HG03571 (cell line): ENCODE results near the gene RSPH6A.

Experiments
- ATAC-seq: cut with Tn5 transposase; IDR thresholded peaks from one replicate; pipeline ENCODE4 v1.9.1; 2021; ENCODE audit not compliant: unreplicated experiment

RSPH6A gene

DNA sequence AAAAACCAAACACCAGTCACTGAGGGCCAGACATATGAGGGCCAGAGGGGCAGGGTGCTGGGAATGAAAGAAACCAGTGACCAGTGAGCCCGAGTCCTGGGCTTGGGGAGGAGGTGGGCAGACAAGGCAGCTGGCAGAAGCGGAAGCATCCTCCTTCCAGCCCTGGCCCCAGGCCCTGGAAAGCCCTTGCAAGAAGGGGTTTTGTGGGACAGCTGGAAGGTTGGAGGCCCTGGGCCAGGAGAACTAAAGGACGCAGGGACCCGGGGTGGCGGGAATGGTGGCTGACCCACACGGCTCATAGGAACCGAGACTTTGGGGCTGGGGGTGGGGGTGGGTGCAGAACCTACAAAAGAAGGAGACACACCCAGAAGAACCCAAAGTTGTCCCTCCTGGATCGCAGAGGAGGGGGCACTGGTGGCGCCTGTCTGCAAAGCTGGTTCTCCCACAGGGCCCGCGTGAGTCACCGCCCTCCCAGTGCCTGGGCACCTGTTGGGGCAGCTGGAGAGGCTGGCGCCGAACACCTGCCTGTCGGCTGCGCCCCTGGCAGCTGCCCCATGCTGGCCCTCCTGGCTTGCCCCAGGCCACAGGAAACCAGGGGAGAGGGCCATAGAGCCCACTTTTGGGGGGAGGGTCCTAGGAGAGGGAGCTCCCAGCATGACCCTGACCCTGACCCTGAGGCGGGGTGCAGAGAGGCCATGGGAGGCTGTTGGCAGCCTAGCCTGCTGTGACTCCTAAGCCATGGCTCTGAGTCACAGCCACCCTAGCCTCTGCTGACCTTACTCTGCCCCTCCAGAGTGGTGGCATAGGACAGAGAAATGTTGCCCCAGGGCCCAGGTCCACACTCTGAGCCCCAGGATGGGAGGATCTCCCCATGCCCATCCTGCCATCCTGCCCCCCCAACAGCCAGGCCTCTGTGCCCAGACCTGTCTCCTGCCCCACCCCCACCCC lies 33.6 kb downstream of the RSPH6A start:
- ATAC-seq, result no peak

DNA sequence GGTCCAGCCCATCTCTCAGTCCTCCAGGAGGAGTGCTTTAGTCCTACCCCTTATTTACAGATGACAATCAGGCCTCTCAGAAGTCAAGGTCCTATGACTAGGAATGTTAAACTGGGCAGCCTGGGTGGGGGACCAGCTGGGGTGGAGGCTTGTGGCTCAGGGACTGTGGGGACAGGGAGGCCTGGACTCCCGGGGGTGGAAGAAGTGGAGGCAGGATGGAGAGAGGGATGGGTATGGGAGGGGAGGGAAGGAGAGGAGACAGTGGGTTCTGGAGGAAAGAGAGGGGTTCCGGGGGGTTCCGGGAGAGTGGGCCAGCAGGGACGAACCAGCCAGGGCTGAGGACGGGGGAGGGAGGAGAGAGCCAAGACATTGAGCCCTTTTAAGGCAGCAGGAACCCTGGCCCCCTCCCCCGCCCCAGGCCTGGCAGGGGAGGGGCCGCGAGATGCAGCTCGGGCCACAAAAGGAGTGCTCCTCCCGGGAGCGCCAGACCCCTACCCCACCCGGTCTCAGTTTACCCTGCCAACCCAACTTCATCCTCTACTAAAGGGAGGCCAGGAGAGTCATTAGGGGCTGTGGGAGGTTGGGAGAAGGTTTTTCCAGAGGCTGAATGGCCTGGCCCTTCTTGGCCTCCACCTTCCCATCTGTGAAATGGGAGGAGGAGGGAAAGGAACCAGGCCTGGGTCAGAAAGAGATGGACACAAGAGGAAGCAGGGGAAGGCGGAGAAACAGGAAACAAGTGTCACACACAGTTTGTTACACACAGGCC lies 34.5 kb downstream of the RSPH6A start:
- ATAC-seq, result no peak

DNA sequence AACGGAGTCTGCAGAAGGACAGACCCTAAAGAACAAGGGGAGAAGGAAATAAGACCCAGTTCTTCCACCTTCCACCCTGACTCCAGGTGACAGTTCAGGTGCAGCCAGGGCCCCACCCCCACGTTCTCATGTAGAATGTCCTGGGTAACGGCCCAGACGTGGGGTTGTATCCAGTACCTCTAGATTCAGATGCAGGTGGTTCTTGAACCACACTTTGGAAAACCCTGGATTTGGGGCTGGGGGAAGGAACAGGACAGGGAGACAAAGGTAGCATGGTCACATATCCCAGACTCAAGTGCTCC lies 35.0 kb downstream of the RSPH6A start:
- ATAC-seq, result no peak

DNA sequence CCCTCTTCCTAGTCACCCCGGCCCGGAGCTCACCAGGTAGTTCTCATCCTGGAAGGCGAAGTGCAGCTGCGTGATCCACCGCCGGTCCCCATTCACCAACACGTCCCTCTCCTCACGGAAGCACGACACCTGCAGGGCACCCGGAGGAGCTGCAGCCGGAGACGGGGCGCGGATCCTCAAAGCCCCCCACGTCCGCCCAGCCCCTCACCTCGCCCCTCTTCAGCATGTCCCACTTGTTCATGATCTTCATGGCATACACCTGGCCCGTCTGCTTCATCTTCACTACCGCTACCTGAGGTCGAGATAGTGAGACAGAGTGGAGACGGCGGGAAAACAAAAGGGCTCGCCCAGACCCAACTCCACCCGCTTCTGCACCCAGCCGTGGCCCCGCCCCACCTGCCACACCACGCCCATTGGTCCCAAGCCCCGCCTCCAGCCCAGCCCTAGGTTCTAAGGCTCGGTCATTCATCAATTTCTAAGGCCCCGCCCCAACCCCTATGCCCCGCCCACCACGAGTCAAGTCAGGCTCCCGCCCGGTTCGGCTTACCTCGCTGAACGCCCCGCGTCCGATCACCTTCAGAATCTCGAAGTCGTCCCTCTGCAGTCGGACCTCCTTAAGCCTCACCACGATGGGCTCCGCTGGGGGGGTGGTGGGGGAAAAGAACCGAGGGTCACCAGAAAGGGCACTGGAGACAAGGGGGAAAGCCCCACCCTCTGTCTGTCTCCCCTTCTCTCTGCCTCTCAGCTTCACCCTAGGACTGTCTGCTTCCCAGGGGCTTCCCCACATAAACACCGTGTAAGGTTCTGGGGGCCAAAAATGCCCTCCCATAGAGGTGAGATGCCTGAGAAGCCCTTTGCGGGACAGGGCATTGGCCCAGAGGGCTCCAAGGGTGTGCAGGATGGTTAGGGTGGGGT lies 35.6 kb downstream of the RSPH6A start:
- ATAC-seq, result peak; percentile 65

DNA sequence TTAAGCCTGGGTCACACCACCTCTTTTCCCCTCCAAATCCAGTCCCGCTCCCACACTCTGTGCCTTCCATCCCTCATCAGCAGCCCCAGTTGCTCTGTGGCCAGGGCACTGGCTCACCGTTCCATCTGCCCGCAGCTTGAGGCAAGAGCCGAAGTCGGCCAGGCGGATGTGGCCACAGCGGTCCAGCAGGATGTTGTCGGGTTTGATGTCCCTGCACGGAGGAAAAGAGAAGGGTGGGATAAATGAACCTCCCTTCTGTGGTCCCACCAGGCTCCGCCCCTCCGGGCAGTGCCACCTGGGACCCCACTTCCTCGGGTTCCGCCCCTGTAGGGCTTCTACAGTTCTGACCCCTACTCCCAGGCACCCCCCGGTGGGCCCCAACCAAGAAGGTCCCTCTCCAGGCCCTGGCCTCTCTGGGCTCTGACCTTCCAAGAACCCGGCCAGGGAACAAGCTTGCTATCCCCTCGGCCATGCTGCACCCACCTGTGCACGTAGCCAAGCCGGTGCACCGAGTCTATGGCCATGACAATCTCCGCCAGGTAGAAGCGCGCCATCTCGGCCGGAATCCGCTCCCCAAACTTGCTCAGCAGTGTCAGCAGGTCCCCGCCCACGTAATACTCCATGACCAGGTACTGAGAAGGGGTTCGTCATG lies 37.0 kb downstream of the RSPH6A start:
- no peak for ATAC-seq

DNA sequence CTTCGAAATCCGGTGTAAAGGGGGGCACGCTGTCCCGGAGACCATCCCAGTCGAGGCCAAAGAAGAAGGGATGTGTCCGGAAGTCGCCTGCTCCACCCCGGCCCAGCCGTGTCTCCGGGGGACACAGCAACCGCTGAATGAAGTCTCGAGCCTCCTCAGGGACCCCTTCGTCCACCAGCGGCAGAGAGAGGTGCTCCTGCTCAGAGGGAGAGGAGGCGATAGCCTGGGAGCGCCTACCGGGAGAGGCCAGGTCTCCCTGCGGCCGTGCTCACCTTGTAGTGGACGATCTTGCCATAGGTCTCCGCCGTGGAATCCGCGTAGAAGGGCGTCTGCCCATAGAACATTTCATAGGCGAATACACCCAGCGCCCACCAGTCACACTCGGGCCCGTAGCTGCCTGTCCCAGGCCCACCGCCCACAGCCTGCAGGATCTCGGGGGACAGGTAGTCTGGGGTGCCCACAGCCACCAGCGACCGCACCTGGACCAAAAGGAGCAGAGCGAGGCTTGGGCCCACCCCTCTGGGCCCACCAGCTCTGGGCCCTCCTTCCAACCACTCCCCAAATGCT lies 37.6 kb downstream of the RSPH6A start:
- no peak for ATAC-seq

DNA sequence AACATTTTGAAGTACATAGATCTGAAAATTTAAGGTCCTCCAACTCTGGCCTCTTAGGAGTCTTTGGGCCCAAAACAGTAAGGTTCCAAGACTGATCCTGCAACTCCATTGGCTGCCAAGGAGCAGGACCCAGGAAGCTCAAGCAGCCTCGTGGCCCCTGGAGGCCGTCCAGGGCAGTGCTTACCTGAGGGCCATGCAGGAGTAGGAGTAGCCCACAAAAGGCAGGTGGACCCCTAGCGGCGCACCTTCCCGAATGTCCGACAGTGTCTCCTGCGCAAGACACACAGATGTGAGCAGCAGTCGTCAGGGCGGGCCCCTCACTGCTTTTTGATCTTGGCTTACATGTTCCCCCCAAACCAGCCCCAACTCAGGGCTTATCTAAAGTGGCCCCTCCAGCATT lies 40.3 kb downstream of the RSPH6A start:
- ATAC-seq, result no peak

DNA sequence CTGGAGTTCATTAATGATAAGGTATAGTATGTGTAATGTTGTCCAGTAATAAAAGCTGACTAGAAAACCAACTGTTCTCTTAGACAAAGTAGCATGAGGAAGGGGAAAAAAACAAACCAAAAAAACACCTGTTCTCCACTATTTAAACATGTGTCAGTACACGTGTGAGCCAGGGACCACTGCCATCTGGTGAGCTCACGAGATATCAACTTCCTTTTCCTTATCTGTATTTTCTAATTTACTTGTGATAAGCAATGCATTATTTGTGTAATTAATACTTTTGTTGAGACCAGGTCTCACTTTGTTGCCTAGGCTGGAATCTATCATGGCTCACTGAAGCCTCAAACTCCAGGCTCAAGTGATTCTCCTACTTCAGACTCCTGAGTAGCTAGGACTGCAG lies 41.7 kb downstream of the RSPH6A start:
- ATAC-seq, result no peak

DNA sequence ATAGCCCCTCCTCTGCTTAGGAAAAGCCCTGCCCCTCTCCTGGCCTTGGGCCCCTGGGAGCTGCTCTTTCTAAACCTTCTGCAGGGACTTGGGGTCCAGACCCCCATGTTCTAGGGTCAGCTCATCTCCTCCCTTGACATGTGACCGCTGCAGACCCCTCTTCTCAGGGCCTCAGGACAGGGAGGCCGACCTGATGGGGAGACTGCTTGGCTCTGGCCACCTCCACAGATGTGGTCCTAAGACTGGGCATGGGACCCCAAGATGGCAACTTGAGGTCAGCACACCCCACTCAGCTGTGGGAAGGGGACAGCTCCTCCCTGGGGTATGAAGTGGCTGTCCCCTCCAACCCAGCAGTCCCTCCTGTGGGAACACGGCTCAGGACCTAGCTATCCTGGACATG lies 42.2 kb downstream of the RSPH6A start:
- no peak for ATAC-seq

DNA sequence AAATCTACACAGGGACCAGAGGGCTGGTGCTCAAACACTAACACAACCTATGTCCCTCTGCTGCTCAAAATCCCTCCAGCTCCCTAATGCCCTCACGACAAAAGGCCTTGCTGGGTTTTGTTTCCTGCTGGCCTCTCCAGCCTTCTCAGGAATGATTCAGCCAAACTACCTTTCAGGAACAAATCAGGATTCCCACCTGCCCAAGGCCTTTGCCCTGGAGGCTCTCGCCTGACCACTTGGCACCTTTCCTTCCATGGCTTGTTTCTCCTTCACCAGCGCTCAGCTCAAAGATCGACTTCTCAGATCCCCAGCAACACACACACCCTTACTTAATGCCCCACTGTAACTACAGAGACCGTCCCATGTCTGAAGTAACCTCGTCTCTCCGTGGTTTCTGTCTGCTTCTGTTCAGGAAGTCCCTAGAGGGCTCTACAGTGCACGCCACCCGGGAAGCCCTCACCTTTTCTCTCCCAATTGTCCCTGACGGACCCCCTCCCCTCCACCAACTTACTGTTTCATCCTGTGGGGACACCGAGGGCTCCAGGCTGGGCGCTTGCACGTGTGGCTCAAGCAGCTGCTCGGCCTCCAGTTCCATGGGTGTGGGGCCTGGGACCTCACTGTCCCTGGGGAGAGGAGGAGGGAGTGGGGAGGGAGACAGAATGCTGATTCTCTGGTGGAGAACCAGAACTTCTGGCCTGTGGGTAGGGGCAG lies 42.8 kb downstream of the RSPH6A start:
- ATAC-seq, result no peak

DNA sequence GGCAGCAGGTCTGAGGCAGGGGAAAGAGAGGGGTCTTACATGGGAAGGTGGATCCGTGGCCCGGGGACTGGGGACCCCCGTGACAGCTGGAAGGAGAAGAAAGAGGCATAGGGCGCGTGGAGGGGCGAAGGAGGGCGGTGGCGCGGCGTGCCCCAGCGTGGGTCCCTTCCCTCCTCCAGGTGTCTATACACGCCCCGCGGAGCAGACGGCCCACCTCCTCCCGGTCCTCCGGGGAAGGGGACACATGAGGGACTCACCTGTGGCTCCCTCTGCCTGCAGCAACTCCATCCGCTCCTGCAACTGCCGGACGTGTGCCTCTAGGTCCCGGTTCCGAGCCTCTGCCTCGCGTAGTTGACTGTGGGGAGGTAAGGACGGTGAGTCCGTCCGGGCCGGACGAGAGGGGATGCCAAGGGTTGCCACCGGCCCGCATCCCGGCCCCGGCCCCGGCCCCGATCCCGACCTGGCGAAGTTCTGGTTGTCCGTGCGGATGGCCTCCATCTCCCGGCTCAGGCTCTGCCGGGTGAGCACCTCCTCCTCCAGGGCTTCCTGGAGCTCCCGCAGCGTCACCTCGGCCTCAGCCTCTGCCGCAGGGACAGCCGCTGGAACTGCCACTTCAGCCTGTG lies 43.7 kb downstream of the RSPH6A start:
- ATAC-seq, result no peak

DNA sequence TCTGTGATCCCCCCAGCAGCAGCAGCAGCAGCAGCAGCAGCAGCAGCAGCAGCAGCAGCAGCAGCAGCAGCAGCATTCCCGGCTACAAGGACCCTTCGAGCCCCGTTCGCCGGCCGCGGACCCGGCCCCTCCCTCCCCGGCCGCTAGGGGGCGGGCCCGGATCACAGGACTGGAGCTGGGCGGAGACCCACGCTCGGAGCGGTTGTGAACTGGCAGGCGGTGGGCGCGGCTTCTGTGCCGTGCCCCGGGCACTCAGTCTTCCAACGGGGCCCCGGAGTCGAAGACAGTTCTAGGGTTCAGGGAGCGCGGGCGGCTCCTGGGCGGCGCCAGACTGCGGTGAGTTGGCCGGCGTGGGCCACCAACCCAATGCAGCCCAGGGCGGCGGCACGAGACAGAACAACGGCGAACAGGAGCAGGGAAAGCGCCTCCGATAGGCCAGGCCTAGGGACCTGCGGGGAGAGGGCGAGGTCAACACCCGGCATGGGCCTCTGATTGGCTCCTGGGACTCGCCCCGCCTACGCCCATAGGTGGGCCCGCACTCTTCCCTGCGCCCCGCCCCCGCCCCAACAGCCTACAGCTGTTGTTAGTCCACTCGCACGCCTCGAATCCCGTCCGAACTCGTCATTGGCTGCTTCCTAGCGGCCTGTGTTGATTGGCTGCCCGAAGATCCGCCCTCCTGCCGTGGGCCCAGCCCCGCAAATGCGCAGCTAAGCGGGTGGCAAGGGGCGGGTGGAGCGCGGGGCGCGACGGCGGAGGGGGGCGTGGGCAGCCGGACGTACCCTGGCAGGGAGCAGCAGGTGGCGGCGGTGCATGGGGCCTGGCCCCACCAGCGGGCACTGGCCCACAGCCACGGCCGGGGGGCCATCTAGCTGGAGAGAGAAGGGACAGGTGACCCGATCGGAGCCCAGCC lies 44.7 kb downstream of the RSPH6A start:
- peak; percentile 47 for ATAC-seq

DNA sequence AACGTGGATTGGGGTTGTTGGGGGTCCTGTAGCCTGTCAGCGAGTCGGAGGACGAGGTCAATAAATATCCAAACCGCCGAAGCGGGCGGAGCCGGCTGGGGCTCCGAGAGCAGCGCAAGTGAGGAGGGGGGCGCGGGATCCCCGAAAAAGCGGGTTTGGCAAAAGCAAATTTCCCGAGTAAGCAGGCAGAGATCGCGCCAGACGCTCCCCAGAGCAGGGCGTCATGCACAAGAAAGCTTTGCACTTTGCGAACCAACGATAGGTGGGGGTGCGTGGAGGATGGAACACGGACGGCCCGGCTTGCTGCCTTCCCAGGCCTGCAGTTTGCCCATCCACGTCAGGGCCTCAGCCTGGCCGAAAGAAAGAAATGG lies 45.3 kb downstream of the RSPH6A start:
- no peak for ATAC-seq

DNA sequence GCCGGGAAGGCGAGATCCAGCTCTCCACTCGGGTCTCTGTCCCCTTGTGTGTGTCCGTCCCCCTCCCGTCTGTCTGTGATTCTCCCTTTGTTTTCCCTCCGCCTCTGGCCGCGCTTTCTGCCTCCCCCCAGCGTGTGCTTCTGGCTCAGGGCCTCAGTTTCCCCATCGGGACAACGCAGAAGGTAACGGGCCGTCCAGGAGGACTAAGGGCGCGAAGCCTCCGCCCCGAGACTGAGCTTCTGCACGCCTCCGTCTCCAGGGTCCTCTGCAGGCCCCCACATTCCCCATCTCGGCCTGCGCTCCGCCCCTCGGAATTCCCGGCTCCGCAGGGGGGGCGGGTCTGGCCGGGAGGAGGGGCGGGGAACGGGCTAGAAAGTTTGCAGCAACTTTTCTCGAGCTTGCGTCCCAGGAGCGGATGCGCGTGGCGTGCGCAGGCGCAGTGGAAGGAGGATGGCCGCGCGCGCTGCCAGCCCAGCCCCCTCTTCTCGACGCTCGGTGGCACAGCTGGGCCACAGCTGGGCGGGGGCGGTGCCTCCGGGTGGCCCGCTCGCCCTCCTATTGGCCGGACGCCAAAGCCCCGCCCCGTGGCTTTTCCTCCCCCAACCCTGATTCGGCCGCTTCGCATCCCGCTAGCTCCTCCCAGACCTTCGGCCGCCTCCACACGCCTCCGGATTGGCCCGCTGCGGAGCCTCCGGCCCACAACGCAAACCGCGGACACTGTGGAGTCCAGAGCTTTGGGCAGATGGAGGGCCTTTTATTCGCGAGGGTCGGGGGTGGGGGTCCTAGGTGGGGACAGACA lies 45.9 kb downstream of the RSPH6A start, which contains the start of gene SIX5:
Gene SIX5 (minus strand): TSS at position 269 of the 799 bp plus-strand sequence. CDS start 408 bp downstream, outside the sequence.
- peak; percentile 55 for ATAC-seq

DNA sequence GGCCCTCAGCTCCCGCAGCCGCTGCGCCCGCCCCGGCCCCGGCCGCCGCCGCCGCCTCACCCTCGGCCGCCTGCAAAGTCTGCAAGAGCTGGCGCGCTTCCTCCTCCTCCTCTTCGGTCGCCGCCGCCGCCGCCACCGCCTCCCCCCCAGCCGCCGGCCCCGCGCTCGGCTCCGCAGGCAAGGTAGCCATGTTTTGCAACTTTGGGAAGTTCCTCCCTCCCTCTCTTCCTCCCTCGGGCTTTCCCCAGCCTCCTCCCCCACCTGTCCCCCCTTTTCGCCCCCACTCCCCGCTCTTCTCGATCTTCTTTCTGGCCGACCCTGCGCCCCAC lies 46.5 kb downstream of the RSPH6A start:
- ATAC-seq, result no peak

DNA sequence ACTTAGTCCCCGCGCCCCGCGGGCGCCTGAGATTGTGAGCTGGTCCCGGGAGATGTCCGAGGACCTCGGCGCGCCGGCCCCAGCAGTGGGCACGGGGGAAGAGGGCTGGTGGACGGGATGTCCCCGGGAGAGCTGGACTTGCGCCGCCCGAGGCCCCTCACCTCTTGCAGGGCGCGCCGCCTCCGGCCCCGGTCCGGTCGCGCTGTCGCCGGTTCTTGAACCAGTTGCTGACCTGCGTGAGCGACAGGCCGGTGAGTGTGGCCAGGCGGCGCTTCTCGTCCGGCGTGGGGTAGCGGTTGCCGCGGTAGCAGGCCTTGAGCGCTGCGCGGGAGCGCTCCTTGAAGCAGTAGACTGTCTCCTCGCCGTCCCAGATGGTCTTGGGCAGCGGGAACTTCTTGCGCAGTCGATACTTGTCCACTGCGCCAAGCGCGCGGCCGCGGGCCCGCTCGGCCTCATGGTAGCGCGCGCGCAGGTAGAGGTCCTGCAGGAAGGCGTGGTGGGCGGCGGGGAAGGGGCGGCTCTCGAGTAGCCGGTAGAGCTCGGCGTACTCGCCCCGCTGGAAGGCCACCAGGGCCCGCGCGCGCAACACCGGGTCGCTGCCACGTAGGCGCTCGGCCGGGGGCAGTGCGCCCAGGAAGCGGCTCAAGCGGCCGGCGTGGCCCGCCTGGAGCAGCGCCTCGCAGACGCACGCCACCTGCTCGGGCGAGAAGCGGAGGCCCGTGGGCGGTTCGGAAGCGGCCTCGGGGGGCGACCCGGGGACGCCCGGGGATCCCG lies 47.0 kb downstream of the RSPH6A start:
- no peak for ATAC-seq

DNA sequence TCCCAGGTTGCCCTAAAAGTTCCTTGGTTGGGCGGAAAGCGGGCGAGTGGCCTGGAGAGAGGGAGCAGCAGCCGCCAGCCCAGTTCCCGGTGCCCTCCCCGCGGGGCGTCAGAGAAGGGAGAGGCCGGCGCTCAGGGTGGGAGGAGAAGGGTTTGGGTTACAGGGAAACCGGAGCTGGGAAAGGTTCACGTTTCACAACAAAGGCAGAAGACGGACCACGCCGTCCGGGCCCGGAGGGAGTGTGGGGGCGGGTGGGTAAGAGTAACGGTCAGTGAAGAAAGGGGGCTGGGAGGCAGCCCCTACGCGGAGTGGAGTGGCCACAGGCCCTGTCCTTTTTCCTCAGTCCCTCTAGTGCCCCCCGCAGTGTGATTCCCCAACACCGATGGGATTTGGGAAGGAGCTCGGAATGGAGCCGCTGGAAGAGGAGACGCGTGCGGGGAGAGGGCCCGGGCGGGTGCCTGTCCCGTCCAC lies 47.7 kb downstream of the RSPH6A start:
- no peak for ATAC-seq
